ENCODE results near the gene ATAD3B.
"Not testable (repeated sequence)": the region's sequence is repeated elsewhere in the genome, so short reads cannot be mapped to it uniquely, and the experiment has no call there.

The ATAD3B gene

GRCh38 chr1:1462318-1462966, 9.1 kb upstream of the ATAD3B start:
- Histone ChIP-seq H3K4ac (ENCODE audit: low read depth, low read length) (no peak overlapping the region), H3K9ac (ENCODE audit: low read length) (no peak overlapping the region), H3K4me2 (ENCODE audit: low read length) (no peak overlapping the region), H4K8ac (ENCODE audit: low read depth, low read length) (no peak overlapping the region), H3K4me3 (ENCODE audit: low read length) (no peak overlapping the region), H2BK5ac (ENCODE audit: low read length) (no peak overlapping the region), H3K18ac (ENCODE audit: low read length) (no peak overlapping the region), H3K27ac (ENCODE audit: low read depth, low read length) (no peak overlapping the region), H2BK15ac (replicated peaks; ENCODE audit: low read depth) (no peak overlapping the region), H3K23ac (ENCODE audit: low read length) (no peak overlapping the region), H3K79me2 (ENCODE audit: control insufficient read depth, insufficient read depth, low read length) (no peaks in the 10 kb centered on the region), H3K27me3 (ENCODE audit: insufficient read depth, low read length, poor library complexity) (no peaks in the 10 kb centered on the region), H2BK120ac (ENCODE audit: low read depth, low read length) (no peak overlapping the region), H3K4me1 (ENCODE audit: control insufficient read depth, low read depth, low read length) (no peaks in the 10 kb centered on the region), H4K5ac (ENCODE audit: low read length) (no peak overlapping the region), H3K56ac (ENCODE audit: low read length) (no peak overlapping the region), H3K79me1 (ENCODE audit: low read length) (no peaks in the 10 kb centered on the region), H2AK5ac (ENCODE audit: low read length) (no peak overlapping the region), H3K36me3 (ENCODE audit: control insufficient read depth, insufficient read depth, low read length) (no peaks in the 10 kb centered on the region)
- DNase-seq: peak; percentile 16
- no CpG with 5 or more reads among the region's 26 CpGs for WGBS (ENCODE audit: extremely low coverage, insufficient coverage, low lambda C conversion rate)

GRCh38 chr1:1463312-1463711, 8.3 kb upstream of the ATAD3B start:
- Histone ChIP-seq H3K79me1 (ENCODE audit: low read length) (no peaks in the 10 kb centered on the region), H3K4me1 (ENCODE audit: control insufficient read depth, low read depth, low read length) (no peaks in the 10 kb centered on the region), H3K9ac (ENCODE audit: low read length) (no peak overlapping the region), H3K4me3 (ENCODE audit: low read length) (no peak overlapping the region), H3K36me3 (ENCODE audit: control insufficient read depth, insufficient read depth, low read length) (no peaks in the 10 kb centered on the region), H4K5ac (ENCODE audit: low read length) (no peak overlapping the region), H2BK15ac (replicated peaks; ENCODE audit: low read depth) (no peak overlapping the region), H3K27ac (ENCODE audit: low read depth, low read length) (no peak overlapping the region), H3K27me3 (ENCODE audit: insufficient read depth, low read length, poor library complexity) (no peaks in the 10 kb centered on the region), H2AK5ac (ENCODE audit: low read length) (no peak overlapping the region), H3K23ac (ENCODE audit: low read length) (no peak overlapping the region), H2BK5ac (ENCODE audit: low read length) (no peak overlapping the region), H3K79me2 (ENCODE audit: control insufficient read depth, insufficient read depth, low read length) (no peaks in the 10 kb centered on the region), H3K18ac (ENCODE audit: low read length) (no peak overlapping the region), H2BK120ac (ENCODE audit: low read depth, low read length) (no peak overlapping the region), H3K4ac (ENCODE audit: low read depth, low read length) (no peak overlapping the region), H4K8ac (ENCODE audit: low read depth, low read length) (no peak overlapping the region), H3K4me2 (ENCODE audit: low read length) (no peak overlapping the region), H3K56ac (ENCODE audit: low read length) (no peak overlapping the region)
- DNase-seq: no peak
- no CpG with 5 or more reads among the region's 7 CpGs for WGBS (ENCODE audit: extremely low coverage, insufficient coverage, low lambda C conversion rate)

GRCh38 chr1:1468196-1468985, 3.2 kb upstream of the ATAD3B start:
- not testable (repeated sequence) for H3K79me1 ChIP-seq (ENCODE audit: low read length); H3K23ac ChIP-seq (ENCODE audit: low read length); H2AK5ac ChIP-seq (ENCODE audit: low read length); H3K27ac ChIP-seq (ENCODE audit: low read depth, low read length); H3K18ac ChIP-seq (ENCODE audit: low read length); H2BK120ac ChIP-seq (ENCODE audit: low read depth, low read length); H3K9ac ChIP-seq (ENCODE audit: low read length); H3K4me3 ChIP-seq (ENCODE audit: low read length); H3K36me3 ChIP-seq (ENCODE audit: control insufficient read depth, insufficient read depth, low read length); H4K5ac ChIP-seq (ENCODE audit: low read length); H3K4me2 ChIP-seq (ENCODE audit: low read length); H3K4ac ChIP-seq (ENCODE audit: low read depth, low read length); H4K8ac ChIP-seq (ENCODE audit: low read depth, low read length); H3K4me1 ChIP-seq (ENCODE audit: control insufficient read depth, low read depth, low read length); H3K56ac ChIP-seq (ENCODE audit: low read length); H2BK5ac ChIP-seq (ENCODE audit: low read length); DNase-seq; H2BK15ac ChIP-seq (replicated peaks; ENCODE audit: low read depth); H3K27me3 ChIP-seq (ENCODE audit: insufficient read depth, low read length, poor library complexity)
- WGBS (ENCODE audit: extremely low coverage, insufficient coverage, low lambda C conversion rate): no CpG with 5 or more reads among the region's 44 CpGs
- peaks cover 10% of the 10 kb centered on the region for H3K79me2 ChIP-seq (ENCODE audit: control insufficient read depth, insufficient read depth, low read length)

- peaks cover 21% of the 10 kb centered on the region for H3K79me2 ChIP-seq (ENCODE audit: control insufficient read depth, insufficient read depth, low read length)
- H2AK5ac ChIP-seq (ENCODE audit: low read length): peak overlapping the region; percentile 58
- H3K9ac ChIP-seq (ENCODE audit: low read length): peak overlapping the region; percentile 91
- H3K4me2 ChIP-seq (ENCODE audit: low read length): peak overlapping the region; percentile 87
- peaks cover 4% of the 10 kb centered on the region for H3K79me1 ChIP-seq (ENCODE audit: low read length)
- no peak overlapping the region for H2BK15ac ChIP-seq (replicated peaks; ENCODE audit: low read depth)
- no peak overlapping the region for H3K4ac ChIP-seq (ENCODE audit: low read depth, low read length)
- H4K8ac ChIP-seq (ENCODE audit: low read depth, low read length): no peak overlapping the region
- H2BK120ac ChIP-seq (ENCODE audit: low read depth, low read length): no peak overlapping the region
- DNase-seq: peak; percentile 58
- no peak overlapping the region for H2BK5ac ChIP-seq (ENCODE audit: low read length)
- no peak overlapping the region for H3K23ac ChIP-seq (ENCODE audit: low read length)
- no peak overlapping the region for H3K18ac ChIP-seq (ENCODE audit: low read length)
- peak overlapping the region; percentile 57 for H3K27ac ChIP-seq (ENCODE audit: low read depth, low read length)
- no CpG with 5 or more reads among the region's 16 CpGs for WGBS (ENCODE audit: extremely low coverage, insufficient coverage, low lambda C conversion rate)
- H4K5ac ChIP-seq (ENCODE audit: low read length): peak overlapping the region; percentile 87
- peak overlapping the region; percentile 91 for H3K56ac ChIP-seq (ENCODE audit: low read length)
- no peaks in the 10 kb centered on the region for H3K36me3 ChIP-seq (ENCODE audit: control insufficient read depth, insufficient read depth, low read length)
- H3K4me1 ChIP-seq (ENCODE audit: control insufficient read depth, low read depth, low read length): no peaks in the 10 kb centered on the region
- no peaks in the 10 kb centered on the region for H3K27me3 ChIP-seq (ENCODE audit: insufficient read depth, low read length, poor library complexity)
- H3K4me3 ChIP-seq (ENCODE audit: low read length): peak overlapping the region; percentile 71
These were observed 758 bp upstream of the ATAD3B start for GRCh38 chr1:1470626-1471388.

GRCh38 chr1:1472053-1472876, 700 bp downstream of the ATAD3B start:
- peak overlapping the region; percentile 9 for H3K4me2 ChIP-seq (ENCODE audit: low read length)
- H3K4ac ChIP-seq (ENCODE audit: low read depth, low read length); H3K23ac ChIP-seq (ENCODE audit: low read length); H2AK5ac ChIP-seq (ENCODE audit: low read length); H2BK120ac ChIP-seq (ENCODE audit: low read depth, low read length); H3K79me1 ChIP-seq (ENCODE audit: low read length); H2BK5ac ChIP-seq (ENCODE audit: low read length); H3K27me3 ChIP-seq (ENCODE audit: insufficient read depth, low read length, poor library complexity); H4K5ac ChIP-seq (ENCODE audit: low read length); H3K4me1 ChIP-seq (ENCODE audit: control insufficient read depth, low read depth, low read length); H3K36me3 ChIP-seq (ENCODE audit: control insufficient read depth, insufficient read depth, low read length); H3K18ac ChIP-seq (ENCODE audit: low read length); H4K8ac ChIP-seq (ENCODE audit: low read depth, low read length); H2BK15ac ChIP-seq (replicated peaks; ENCODE audit: low read depth); H3K27ac ChIP-seq (ENCODE audit: low read depth, low read length): not testable (repeated sequence)
- H3K4me3 ChIP-seq (ENCODE audit: low read length): peak overlapping the region; percentile 23
- H3K79me2 ChIP-seq (ENCODE audit: control insufficient read depth, insufficient read depth, low read length): peaks cover 28% of the 10 kb centered on the region
- peak overlapping the region; percentile 41 for H3K9ac ChIP-seq (ENCODE audit: low read length)
- DNase-seq: peak; percentile 14
- WGBS (ENCODE audit: extremely low coverage, insufficient coverage, low lambda C conversion rate): no CpG with 5 or more reads among the region's 65 CpGs
- H3K56ac ChIP-seq (ENCODE audit: low read length): peak overlapping the region; percentile 79

Measured in mesendoderm (in vitro differentiated cells).